GM23338 (cell line): ENCODE measurements around the gene VDR. TPM values are rescaled to one million over a fixed set of nuclear protein-coding genes. Genes with fewer than 3 reads are reported as not detected.

Experiments
- ATAC-seq: fragments of 200-7000 bp; cut with Tn5 transposase; 3 replicates; pipeline ENCODE4 v1.9.1; 2020
- DNase-seq: peaks from one replicate; pipeline ENCODE4 v3.0.0-alpha.2; 2015; ENCODE audit warnings: low spot score
- H2AFZ ChIP-seq: fragments of 200-600 bp; sonication (generic); 2 replicates; pipeline ENCODE4 v1.8.0; 2016; ENCODE audit warnings: antibody characterized with exemption, mild to moderate bottlenecking, moderate library complexity
- H3F3A ChIP-seq: fragments of 200-600 bp; sonication (generic); replicated peaks from 2 replicates; pipeline ENCODE4 v1.8.0; 2017; ENCODE audit warnings: antibody characterized with exemption, mixed run types, low read depth
- H3K27ac ChIP-seq: fragments of 200-600 bp; sonication (generic); 2 replicates; pipeline ENCODE4 v1.6.1; 2016; ENCODE audit warnings: low read depth
- H3K27me3 ChIP-seq: fragments of 200-600 bp; sonication (generic); 2 replicates; pipeline ENCODE4 v1.8.0; 2016; ENCODE audit warnings: mild to moderate bottlenecking, mixed run types, moderate library complexity; ENCODE audit not compliant: insufficient read depth
- H3K36me3 ChIP-seq: fragments of 200-600 bp; sonication (generic); 2 replicates; pipeline ENCODE4 v1.8.0; 2016; ENCODE audit warnings: mild to moderate bottlenecking; ENCODE audit not compliant: insufficient read depth
- H3K4me1 ChIP-seq: fragments of 200-600 bp; sonication (generic); 2 replicates; pipeline ENCODE4 v1.8.0; 2016; ENCODE audit warnings: mild to moderate bottlenecking, moderate library complexity; ENCODE audit not compliant: insufficient read depth
- H3K4me2 ChIP-seq: fragments of 200-600 bp; sonication (generic); 2 replicates; pipeline ENCODE4 v1.7.1; 2017; ENCODE audit warnings: mixed run types
- H3K4me3 ChIP-seq: fragments of 200-600 bp; sonication (generic); 2 replicates; pipeline ENCODE4 v1.6.1; 2016; ENCODE audit warnings: mixed run types
- H3K79me2 ChIP-seq: fragments of 200-600 bp; sonication (generic); replicated peaks from 2 replicates; pipeline ENCODE4 v1.8.0; 2017; ENCODE audit warnings: mild to moderate bottlenecking; ENCODE audit not compliant: insufficient read depth
- H3K9me2 ChIP-seq: fragments of 200-600 bp; sonication (generic); 2 replicates; pipeline ENCODE4 v1.8.0; 2017; ENCODE audit not compliant: insufficient read depth
- H4K20me1 ChIP-seq: fragments of 200-600 bp; sonication (generic); replicated peaks from 2 replicates; pipeline ENCODE4 v1.8.0; 2017; ENCODE audit warnings: mild to moderate bottlenecking; ENCODE audit not compliant: insufficient read depth
- H3K27ac Mint-ChIP-seq: 2 replicates; pipeline ENCODE4 v1.8.0; 2020; ENCODE audit warnings: inconsistent platforms, mild to moderate bottlenecking, moderate library complexity, mixed read lengths
- H3K27me3 Mint-ChIP-seq: 3 replicates; pipeline ENCODE4 v1.8.0; 2022; ENCODE audit warnings: low read depth, mild to moderate bottlenecking, moderate library complexity, mixed read lengths, inconsistent platforms; ENCODE audit not compliant: insufficient read depth, poor library complexity
- H3K36me3 Mint-ChIP-seq: 3 replicates; pipeline ENCODE4 v1.8.0; 2021; ENCODE audit warnings: low read depth, mild to moderate bottlenecking, inconsistent platforms, moderate library complexity, mixed read lengths
- H3K4me1 Mint-ChIP-seq: 3 replicates; pipeline ENCODE4 v1.8.0; 2020; ENCODE audit warnings: mild to moderate bottlenecking, inconsistent platforms, mixed read lengths
- H3K4me3 Mint-ChIP-seq: 3 replicates; pipeline ENCODE4 v1.8.0; 2021; ENCODE audit warnings: moderate library complexity, mild to moderate bottlenecking, inconsistent platforms, mixed read lengths
- H3K9me3 Mint-ChIP-seq: 3 replicates; pipeline ENCODE4 v1.8.0; 2020; ENCODE audit warnings: moderate library complexity, mild to moderate bottlenecking, inconsistent platforms, mixed read lengths
- CTCF ChIP-seq, 2 experiments: fragments of 200-600 bp in 1 of 2; sonication (generic) in 1 of 2; conservative IDR thresholded peaks; 2 replicates each; pipeline versions ENCODE4 v1.5.1 to v1.6.1; 2016 to 2017; ENCODE audit warnings: antibody characterized with exemption in 2 of 2, low read depth in 2 of 2, mild to moderate bottlenecking in 2 of 2, moderate library complexity in 1 of 2
- ETS1 ChIP-seq: IDR thresholded peaks from 2 replicates; pipeline ENCODE4 v1.6.1; 2016; ENCODE audit warnings: antibody characterized with exemption
- EZH2 ChIP-seq: fragments of 200-600 bp; sonication (generic); IDR thresholded peaks from one replicate; pipeline ENCODE4 v1.8.0; 2017; ENCODE audit warnings: antibody characterized with exemption, mild to moderate bottlenecking, low read depth; ENCODE audit not compliant: unreplicated experiment
- EZH2phosphoT487 ChIP-seq: fragments of 200-600 bp; sonication (generic); IDR thresholded peaks from one replicate; pipeline ENCODE4 v1.8.1; 2018; ENCODE audit warnings: antibody characterized with exemption; ENCODE audit not compliant: unreplicated experiment
- JUNB ChIP-seq: IDR thresholded peaks from one replicate; pipeline ENCODE4 v1.6.1; 2016; ENCODE audit warnings: antibody characterized with exemption; ENCODE audit not compliant: unreplicated experiment
- NANOG ChIP-seq: IDR thresholded peaks from 2 replicates; pipeline ENCODE4 v1.6.1; 2016; ENCODE audit warnings: antibody characterized with exemption, borderline replicate concordance
- POLR2AphosphoS5 ChIP-seq: IDR thresholded peaks from 2 replicates; pipeline ENCODE4 v1.6.1; 2016; ENCODE audit warnings: antibody characterized with exemption, low read depth
- REST ChIP-seq: IDR thresholded peaks from one replicate; pipeline ENCODE4 v1.6.1; 2018; ENCODE audit warnings: antibody characterized with exemption; ENCODE audit not compliant: unreplicated experiment
- STAT1 ChIP-seq: IDR thresholded peaks from one replicate; pipeline ENCODE4 v1.6.1; 2016; ENCODE audit warnings: antibody characterized with exemption; ENCODE audit not compliant: unreplicated experiment
- ZNF331 ChIP-seq: fragments of 250-450 bp; sonication (Bioruptor Pico); IDR thresholded peaks from 2 replicates; pipeline ENCODE4 v1.5.0; 2020; ENCODE audit warnings: low read depth, mild to moderate bottlenecking, moderate library complexity
- polyA plus RNA-seq: library from polyadenylated mRNA; unstranded; fragments of >200 nt; fragmentation: Nextera tagmentation; extraction: Ambion mirVana; gene quantifications from 2 replicates; pipeline ENCODE4 v1.2.1, GENCODE V29; 2016
- total RNA-seq: library from RNA; depleted of rRNA; stranded (reverse); fragments of >200 nt; shearing (Covaris generic); gene quantifications from 2 replicates; pipeline ENCODE4 v1.2.3, GENCODE V29; 2014

Gene VDR
- total and polyA plus RNA-seq, 2 experiments from 2014 or later, result 0.37 to 1.4 TPM

GRCh38 chr12:47888153-47888819 is 16.5 kb downstream of the VDR start:
- no peaks in the 10 kb centered on the region for H3K9me2 ChIP-seq
- H3K27me3 ChIP-seq, result no peaks in the 10 kb centered on the region
- H3K4me1 Mint-ChIP-seq, result 0 out of 3 replicates have a peak, but pooled peaks cover 3% of the 10 kb centered on the region
- H3K4me3 ChIP-seq, result no peak overlapping the region
- H3K27me3 Mint-ChIP-seq, result peaks cover 14% of the 10 kb centered on the region
- ATAC-seq (no peak), DNase-seq (no peak)
- H3K36me3 Mint-ChIP-seq, result no peaks in the 10 kb centered on the region
- no peaks in the 10 kb centered on the region; the same call in 2 of the 3 replicates for H3K9me3 Mint-ChIP-seq
- TF ChIP-seq JUNB, result no peak
- TF ChIP-seq STAT1, result no peak
- TF ChIP-seq ZNF331 (CRISPR knock-in tag), result no peak
- TF ChIP-seq CTCF (conservative IDR thresholded peaks at IDR 0.05; ENCODE audit: low read depth in 2 of 2), result no peak
- no peak for TF ChIP-seq EZH2
- TF ChIP-seq ETS1, result no peak
- no peak for TF ChIP-seq POLR2AphosphoS5
- TF ChIP-seq NANOG, result no peak
- no peak for TF ChIP-seq EZH2phosphoT487
- no peak for TF ChIP-seq REST
- no peaks in the 10 kb centered on the region for H3K79me2 ChIP-seq
- no peaks in the 10 kb centered on the region for H3K36me3 ChIP-seq
- no peak overlapping the region for H3K4me3 Mint-ChIP-seq
- H3K4me2 ChIP-seq, result no peak overlapping the region
- no peak overlapping the region for H3K27ac ChIP-seq
- no peaks in the 10 kb centered on the region for H3F3A ChIP-seq
- H3K27ac Mint-ChIP-seq, result no peak overlapping the region
- no peaks in the 10 kb centered on the region for H3K4me1 ChIP-seq
- no peak overlapping the region for H2AFZ ChIP-seq
- no peaks in the 10 kb centered on the region for H4K20me1 ChIP-seq
